ENCODE measurements around the gene GABPA.
"Not testable (repeated sequence)": the region's sequence is repeated elsewhere in the genome, so short reads cannot be mapped to it uniquely, and the experiment has no call there.

GABPA gene

GRCh38 chr21:25742900-25743299 is 8.1 kb downstream of the GABPA start:
- DNase-seq, result no peak

DNA sequence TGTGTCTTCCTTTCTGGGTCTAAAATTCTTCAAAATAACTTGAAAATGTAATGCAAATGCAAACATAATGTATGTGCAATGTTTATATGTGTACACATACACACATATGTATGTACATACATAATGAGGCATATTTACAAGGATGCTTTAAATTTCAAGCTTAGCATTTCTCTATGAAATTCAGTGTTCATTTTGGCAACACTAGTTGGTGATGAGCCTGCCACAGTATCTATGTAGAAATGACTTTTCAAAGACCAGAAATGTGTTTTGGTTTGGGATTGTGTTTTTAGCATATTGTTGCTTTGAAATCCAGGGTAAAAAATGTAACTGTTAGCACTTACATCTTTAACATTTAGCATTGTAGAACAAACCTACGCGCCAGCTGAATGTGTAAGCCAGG is 10.1 kb downstream of the GABPA start:
- no peak for DNase-seq

DNA sequence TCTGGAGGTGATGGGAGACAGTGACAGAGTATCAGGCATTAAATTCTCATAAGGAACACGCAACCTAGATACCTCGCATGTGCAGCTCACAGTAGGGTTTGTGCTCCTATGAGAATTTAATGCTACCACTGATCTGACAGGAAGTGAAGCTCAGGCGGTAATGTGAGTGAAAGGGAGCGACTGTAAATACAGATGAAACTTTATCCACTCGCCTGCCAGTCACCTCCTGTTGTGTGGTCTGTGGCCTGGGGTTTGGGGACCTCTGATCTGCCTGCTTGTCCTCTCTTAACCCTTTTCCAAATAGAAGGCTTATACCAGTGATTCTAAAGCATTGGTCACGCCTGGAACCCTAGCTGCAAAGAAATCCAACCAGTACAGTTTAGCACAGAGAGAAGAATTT is 15.3 kb downstream of the GABPA start:
- no peak for DNase-seq

DNA sequence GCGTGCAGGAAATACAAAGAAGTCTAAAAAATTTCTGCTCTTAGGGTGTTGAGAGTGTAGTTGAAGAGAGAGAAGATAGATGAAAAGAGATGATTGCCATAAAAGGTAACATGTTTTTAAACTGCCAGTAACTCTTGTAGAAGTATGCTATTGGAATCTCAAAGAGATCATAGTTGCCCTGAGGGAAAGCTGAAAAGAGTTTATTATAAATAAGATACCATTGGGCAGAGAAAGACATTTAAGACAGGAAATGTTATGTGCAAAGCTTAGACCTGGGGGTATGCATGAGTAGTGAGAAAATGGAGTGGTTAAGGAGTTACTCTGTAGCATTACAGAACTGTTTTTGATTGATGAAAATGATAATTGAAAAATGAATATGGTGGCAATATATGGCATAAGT is 17.6 kb downstream of the GABPA start:
- no peak for DNase-seq

DNA sequence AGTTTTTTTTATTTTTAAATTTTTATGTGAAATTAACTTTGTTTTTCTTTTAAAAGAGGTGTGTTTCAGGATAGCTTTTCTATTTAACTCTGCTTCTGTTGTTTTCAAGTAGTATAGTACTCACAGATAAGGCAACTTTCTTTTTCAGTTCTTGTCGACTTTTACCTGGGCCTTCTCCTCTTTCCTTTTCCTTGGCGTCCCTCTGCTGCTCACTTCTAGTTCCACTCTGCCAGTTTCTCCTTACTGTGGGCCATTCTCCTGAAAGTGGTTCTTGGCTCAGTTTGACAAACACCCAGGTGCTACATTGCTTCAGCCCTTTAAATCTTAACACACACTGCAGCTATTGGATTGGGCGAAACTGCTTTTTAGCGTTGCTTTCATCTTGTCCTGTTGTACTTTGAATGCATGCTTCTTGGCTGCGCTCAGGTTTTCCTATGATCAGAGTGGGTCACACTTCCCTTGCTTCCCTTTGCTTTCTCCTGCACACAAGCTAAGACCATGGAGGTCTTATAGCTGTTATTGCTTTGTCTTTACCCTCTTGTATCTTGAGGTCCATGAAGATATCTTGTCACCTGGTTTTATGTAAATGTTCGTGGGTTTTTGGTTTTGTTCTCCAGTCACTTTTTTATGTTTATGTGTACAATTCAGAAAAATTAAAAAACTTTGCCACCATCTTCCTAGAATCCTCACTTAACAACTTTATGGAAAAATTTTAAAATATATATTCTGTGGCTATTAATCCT is 21.6 kb downstream of the GABPA start:
- DNase-seq, result no peak

DNA sequence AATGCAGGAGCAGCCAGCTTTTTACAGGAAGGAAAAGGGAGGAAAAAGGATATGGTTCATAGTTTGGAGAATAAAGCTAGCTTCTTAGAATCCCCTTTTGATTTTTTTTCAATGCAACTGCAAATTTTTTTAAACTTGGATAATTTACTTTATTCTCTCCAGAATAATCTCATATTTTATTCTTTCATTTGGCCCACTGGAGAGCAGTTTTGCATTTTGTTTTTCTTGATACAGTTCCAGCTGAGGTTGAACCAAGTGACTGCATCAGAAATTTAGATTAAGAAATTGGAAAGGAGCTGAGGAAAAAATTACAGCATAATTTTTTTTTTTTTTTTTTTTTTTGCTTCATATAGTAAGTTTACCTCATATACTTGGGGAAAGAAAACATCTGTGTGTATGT is 22.8 kb downstream of the GABPA start:
- DNase-seq, result no peak

DNA sequence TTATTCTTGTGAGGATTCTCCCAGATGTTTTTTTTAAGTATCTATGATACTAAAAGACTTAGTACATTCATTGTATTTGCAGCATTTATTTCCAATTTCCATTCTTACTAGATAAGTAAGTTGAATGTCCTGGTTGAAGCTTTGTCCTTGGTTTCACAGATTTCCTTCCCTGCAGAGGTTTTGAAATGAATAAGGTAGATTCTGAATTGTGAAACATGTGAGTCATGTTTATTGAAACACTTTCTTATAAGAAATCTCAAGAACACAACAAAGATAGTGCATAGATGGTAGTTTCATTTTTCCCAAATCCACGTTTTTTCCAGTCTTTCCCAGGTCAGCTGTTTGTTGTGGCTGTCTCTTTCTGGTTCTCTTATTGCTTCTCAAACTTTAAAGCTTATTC is 24.8 kb downstream of the GABPA start:
- DNase-seq, result no peak

GRCh38 chr21:25760061-25760460 is 25.3 kb downstream of the GABPA start:
- DNase-seq, result no peak

DNA sequence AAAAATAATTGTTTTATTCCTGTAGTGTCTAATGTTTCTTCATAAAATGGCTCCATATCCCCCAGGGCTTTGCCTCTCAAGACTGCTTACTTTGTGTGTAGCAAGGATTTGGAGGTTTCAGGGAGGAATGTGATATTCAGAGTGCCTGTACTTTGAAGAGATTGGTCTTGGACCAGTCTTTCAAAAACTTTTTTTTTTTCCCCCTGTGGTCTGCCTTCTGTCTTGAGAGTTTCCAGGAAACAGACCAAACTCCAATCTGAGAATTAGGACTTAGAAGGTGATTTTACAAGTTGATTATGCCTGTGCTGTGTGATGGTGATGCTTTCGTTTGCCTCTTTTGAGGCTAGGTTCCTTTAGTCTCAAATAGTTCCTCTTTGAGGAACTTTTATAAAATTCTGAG is 25.9 kb downstream of the GABPA start:
- no peak for DNase-seq

- no peak for DNase-seq
These were observed 29.3 kb downstream of the GABPA start for GRCh38 chr21:25764065-25764464.

DNA sequence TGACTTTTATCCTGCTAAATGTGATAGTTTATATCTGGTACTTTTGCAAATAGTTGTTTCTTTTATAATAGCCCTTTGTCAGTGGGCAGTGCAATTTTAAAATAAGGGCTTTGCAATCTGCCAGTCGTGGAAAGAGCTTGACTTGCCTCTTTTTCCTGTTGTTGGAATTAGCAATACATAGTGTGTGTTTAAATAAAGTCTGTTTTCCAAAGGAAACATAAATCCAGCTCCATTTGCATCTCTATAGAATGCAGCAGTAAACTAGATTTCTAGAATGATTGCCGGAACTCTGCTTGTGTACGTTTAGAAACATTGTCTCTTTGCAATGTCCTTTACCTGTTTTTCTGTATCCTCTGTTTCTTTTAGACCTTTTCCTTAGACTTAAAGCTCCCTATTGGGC is 33.1 kb downstream of the GABPA start:
- DNase-seq, result no peak

DNA sequence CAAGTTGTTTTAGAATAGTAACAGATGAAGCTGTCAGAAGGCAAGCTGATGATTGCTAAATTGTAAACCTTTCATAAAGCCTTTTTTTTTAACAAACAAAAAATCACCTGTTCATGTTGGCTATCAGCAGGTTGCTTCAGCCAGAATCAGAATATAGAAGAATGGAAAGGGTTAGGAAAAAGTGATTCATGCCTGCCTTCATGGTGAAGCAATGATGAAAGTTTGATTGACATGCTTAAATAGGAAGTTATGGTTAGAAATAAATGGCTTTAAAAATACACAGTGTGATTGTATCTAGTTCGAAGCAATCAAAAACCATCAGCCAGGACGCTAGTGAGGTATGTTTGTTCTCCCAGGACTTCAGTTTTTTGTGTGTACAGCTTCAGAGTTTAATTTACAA is 37.9 kb downstream of the GABPA start:
- no peak for DNase-seq

- DNase-seq, result no peak
These were observed 41.7 kb downstream of the GABPA start for GRCh38 chr21:25776440-25776839.

- DNase-seq, result not testable (repeated sequence)
These were observed 43.5 kb downstream of the GABPA start for GRCh38 chr21:25778126-25778875.

GRCh38 chr21:25788677-25789076 is 53.9 kb downstream of the GABPA start:
- DNase-seq, result no peak

DNA sequence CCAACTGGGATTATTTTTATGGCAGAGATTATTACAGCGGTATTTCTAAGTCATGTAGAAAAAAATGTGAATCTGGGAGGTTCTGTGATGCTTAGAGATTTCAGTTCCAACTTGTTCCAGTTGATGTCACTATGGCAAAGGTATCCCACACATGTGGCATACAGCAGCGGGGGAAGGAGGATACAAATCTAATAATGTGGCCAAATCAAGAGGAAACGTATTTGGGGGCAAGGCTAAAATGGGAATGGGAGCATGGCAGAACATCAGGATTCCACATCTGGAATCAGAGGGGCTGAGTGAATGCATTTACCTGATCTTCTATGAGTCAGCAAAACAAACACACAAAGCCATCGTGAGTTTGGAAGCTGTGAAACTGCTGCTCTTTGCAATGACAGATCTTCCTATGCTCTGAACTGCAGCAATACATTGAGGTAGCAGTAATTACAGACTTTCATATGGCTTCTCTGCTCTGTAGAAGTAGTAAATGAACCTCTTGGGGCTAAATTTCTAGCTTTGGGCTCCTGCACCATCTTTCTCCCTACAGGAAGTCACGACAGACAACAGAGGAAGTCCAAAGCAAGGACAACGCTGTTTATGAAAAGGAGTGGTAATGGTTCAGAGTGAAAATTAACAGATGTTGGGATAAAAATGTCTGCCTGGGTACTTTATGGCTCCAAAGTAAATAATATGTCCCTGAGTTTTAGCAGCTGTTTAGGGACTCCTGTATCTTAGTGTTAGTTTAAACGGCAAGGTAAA is 55.5 kb downstream of the GABPA start:
- peak; percentile 57 for DNase-seq

- no peak for DNase-seq
These were observed 56.1 kb downstream of the GABPA start for GRCh38 chr21:25790878-25791204.

GRCh38 chr21:25791319-25791718 is 56.5 kb downstream of the GABPA start:
- DNase-seq, result no peak

DNA sequence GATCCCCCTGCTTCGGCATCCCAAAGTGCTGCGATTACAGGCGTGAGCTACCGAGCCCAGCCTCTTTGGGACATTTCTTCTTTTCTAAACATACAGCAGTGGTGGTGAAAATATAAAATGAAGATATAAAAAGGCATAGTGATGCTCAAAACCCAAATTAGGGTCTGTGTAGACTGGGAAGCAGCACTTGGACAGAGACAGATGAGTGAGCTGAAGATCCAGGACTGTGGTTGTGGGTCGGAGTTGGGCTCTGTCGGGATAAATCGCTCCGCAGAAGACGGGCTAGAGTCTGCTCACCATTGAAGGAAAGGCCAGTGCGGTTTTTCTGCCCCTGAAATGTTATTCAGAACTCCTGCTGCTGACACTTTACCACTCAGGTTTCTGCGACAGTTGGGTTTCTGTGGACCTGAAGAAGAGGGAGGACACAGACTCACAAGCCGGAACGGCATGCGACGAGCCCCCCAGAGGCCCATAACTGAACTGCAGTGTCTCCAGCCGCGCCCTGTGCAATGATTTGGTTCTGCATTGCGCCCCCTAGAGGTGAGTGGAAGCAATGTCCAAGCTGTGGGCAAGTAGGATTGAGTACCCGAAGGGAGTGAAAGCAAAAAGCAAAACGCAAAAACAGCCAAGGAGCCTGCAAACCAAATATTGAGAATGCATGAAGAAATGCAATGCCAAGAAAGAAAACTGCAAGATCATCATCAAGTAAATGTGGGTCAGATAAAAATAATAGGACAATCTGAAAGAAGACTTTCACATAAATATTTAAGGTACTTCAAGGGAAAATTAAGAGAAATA is 66.6 kb downstream of the GABPA start:
- DNase-seq, result peak; percentile 73

DNA sequence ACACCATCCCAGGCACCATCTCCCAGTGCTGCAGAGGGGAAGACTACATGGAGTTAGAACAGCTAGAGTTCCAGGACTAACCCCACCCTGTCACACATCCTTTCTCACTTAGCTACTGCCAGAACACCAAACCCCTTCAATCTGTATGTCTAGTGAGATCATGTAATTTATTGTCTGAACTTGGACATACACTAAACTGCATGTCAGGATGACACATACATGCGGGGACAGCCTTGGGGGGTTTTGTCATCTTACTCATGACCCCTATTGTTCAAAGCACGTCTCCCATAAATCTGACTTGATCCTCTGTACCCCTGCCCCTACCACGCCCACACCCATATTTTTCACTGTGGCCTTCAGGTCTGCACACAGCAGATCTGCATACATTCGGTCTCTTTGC is 71.3 kb downstream of the GABPA start:
- DNase-seq, result no peak

- no peak for DNase-seq
These were observed 72.4 kb downstream of the GABPA start for GRCh38 chr21:25807191-25807590.

DNA sequence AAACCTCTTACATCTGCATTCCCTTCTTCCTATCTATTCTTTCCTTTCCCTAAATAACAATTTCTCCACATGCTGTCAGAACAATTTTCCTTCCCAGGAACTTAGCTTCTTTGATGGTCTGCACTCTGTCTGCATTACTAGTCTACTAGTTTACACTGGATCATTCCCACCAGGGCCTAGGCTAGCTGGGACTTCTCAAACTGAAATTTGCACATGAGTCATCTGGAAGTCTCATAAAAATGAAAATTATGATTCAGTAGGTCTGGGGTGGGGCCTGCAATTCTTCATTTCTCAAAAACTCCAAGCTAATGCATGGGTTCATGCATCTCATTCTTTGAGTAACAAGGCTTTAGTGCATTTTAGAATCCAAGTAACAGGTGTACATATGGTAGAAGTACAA is 74.2 kb downstream of the GABPA start:
- no peak for DNase-seq

DNA sequence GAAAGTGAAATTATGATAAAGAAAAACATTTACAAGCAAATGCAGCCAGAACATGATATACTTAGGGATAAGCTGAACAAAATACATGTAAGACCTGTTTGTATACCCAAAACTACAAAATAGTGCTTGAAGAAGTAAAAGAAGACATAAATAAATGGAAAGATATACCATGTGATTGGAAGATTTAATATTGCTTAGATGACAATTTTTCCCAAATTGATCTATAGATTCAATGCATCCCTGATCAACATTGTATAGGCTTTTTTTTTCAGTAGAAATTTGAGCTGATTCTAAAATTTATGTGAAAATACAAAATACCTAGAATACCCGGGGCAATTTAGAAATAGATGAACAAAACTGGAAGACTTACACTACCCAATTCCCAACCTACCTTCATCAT is 76.4 kb downstream of the GABPA start:
- no peak for DNase-seq

Measured in midbrain (tissue), 1 donor.